ENCODE results near the gene INAFM2.
A peak's percentile ranks its signal among the peaks of the same experiment; 100 is the strongest.

INAFM2 gene

DNA sequence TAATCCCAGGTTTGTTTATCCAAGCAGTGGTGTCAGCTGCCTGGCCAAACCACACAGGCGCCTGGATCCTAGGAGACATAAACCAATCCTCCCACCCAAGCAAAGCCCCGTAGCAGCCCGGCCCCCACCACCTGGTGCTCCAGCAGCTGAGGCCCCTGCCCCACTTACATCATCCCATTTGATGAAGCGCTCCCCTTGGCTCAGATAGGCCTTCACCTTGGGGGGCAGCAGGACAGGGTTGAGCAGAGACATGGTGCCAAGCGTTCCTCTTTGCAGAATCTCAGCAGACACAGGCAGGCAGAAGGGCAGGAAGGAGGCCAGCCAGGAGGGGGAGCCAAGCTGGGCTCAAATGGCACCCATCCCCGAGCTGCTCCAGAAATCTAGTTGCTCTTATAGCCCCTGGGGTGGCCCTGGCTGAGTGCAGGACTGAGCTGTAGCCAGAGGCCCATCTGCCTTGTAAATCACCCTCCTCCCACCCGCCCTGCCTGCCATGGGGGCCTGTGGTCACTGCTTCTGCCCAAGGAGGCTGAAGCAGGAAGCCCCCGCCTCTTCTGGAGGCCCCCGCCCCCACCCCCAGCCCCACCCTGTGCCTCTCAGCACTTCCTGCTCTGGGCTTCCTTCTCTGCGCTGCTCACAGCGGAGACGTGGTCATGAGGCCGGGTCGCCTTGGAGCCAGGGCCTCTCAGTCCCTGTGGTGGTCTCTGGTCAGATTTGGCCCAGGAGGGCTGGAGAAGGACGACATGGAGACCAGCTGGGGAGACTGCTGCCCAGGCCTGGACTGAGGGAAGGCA is 15.9 kb upstream of the INAFM2 start, which contains the start of gene PLCB2:
Gene PLCB2 (minus strand): TSS at position 515 of the 791 bp plus-strand sequence. CDS start 263 bp downstream, at position 252.
- peak; percentile 69 for DNase-seq

- no peak for DNase-seq
Observed at GRCh38 chr15:40309344-40309862, 14.1 kb upstream of the INAFM2 start.

DNA sequence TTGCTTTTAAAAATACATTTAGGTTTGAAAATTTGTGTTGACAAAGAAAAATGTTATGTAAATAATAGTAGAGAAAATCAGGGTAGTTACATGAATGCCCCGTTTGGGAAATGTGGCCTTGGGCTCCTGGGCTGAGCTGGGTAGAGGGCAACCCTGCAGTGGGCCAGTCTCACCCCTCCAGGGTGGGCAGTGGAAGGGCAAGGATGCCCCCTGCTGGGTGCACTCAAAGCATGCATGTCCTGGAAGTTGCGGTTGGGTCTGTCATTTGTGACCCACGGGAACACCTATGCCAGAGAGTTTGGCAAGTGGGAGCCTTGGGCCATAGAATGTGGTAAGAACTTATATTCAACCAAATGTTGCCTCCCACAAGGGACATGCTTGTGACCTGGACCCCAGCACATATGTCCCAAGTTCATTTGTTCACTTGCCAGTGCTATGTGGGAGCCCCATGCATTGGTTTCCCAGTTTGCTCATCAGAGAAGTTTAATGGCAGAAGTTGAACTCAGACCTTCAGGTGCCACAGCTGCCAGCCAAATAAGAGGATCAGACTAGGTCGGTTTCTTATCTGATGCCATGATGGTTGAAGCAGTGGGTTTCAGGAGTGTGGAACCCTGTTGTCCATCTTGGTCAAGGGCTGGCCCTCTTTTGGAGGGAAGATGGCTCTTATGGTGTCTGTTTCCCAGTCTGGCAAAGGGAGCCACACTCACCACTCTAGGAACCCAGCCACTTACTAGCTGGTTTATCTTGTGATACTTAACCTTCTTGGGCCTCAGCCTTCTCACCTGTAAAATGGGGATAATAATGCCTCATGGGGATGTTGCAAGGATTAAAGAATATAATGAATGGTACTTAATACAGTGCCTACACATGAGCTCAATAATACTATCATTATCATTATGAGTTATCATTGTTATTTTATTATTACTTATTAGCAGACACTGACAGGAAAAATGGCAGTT is 13.2 kb upstream of the INAFM2 start:
- peak; percentile 52 for DNase-seq

GRCh38 chr15:40310993-40311392 is 12.5 kb upstream of the INAFM2 start:
- DNase-seq: no peak

DNA sequence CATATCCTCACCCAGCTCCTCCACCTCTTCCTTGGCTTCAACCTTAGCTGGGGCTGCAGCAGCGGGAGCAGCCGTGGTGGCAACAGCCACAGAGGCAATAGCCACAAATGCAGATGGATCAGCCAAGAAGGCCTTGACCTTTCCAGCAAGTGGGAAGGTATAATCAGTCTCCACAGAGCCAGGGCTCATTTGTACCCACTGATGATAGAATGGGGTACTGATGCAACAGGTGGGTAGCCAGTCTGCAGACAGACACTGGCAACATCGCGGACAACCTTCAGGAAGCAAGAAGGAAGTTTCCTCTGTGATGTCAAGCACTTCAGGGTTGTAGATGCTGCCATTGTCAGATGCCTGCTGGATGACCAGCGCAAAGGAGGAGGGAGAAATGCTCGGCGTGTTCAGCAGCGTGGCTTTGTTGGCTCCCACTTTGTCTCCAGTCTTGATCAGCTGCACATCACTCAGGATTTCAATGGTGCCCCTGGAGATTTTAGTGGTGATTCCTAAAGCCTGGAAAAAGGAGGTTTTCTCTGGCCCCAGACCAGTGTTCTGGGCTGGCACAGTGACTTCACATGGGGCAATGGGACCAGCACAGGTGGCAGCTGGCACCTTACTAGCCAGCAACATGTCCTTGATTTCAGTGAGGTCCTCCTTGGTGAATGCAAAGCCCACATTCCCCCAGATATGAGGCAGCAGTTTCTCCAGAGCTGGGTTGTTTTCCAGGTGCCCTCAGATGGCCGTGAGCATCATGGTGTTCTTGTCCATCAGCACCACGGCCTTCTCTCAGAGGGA is 10.9 kb upstream of the INAFM2 start:
- DNase-seq: no peak

DNA sequence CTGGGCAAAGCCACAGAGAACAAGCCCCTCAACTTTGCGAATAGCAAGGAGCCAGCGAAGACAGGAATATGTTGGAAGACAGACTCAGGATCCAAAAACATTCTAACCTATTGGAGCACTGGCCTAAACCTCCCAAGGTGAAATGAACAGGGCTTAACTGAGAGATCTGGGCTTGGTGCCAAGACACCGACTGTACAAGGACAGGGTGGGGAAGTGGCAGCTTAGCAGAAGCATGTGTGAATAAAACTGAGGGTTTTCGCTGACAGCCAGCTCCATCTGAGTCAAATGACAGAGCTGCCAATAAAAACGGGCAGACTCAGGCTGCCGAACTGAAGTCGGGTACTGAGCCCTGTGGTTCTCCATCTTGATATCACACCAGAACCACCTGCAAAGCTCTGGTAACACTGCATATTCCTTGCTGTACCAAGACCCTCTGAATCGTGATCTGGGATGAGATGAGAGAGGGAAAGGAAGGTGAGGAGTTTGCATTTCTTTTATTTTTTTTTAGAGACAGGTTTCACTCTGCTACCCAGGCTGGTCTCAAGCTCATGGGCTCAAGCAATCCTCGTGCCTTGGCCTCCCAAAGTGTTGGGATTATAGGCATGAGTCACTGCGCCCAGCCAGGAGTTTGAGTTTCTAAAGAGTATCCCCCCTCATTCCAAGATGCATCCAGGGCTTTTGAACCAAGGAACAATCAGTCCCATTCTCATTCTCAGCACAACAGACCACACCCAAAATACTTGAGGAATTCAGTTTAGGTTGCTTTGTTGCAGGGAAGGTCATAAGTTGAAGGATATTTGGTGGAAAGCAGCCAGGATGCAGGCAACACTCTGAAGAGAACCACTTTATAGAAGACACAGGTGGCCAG is 9.7 kb upstream of the INAFM2 start:
- DNase-seq: no peak

- DNase-seq: no peak
Observed at GRCh38 chr15:40314723-40315276, 8.7 kb upstream of the INAFM2 start.

DNA sequence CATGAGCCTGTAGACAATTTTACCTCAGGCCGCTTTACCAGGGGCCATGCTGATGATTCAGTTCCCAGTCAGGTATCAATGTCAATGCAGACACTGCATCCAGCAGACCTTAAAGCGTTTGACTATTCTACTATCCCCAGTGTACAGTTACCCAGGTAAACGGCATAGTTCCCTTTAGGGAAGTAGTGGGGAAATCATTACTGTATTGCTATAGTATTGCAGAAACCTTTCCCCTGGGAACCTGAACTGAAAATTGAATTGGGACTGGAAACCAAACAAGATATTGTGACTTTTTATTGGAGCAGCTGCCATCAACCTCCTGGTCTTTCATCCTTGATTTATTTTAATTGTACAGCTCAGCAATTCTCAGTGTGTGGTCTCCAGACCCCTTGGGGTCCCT is 6.6 kb upstream of the INAFM2 start:
- no peak for DNase-seq

DNA sequence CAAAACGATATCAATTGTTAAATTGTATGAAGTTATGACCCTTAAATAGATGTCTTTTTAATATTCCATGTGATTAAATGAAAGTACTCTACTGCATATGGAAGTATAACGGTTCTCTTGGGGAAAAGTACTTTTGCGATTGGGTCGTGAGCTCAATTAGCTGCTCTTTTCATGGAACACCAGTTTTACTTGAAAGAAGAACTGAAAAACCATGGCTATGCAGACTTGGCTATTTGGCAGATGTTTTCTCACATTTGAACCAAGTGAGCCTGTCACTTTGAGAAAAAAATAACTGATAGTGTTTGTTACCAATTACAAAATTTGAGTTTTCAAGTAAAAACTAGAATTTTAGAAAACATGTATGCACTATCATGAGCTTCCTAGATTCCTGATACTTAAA is 5.9 kb upstream of the INAFM2 start:
- no peak for DNase-seq

- no peak for DNase-seq
Observed at GRCh38 chr15:40320409-40320808, 3.1 kb upstream of the INAFM2 start.

DNA sequence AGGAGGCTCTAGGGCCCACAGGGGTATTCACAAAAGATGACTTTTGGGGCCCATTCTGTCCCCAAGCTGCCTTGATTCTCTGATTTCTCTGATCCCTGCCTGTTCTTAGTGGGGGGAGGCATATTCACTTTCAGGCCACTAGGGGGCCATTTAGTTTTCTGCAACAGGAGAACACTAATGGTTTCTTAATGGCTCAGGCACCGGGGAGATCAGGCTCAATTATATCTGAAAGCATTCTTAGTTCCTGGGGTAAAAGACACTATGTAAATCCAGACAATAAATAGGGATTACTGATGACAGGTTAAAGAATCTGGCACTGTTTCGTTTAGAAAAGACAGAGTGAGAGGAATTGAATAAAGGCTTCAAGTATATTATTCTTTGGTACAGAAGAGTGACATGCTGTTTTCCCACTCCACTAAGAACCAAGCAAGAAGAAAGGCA is 2.5 kb upstream of the INAFM2 start:
- peak; percentile 46 for DNase-seq

- no peak for DNase-seq
Observed at GRCh38 chr15:40322531-40323238, 807 bp upstream of the INAFM2 start.

- no peak for DNase-seq
Observed at GRCh38 chr15:40323953-40324937, 753 bp downstream of the INAFM2 start.

DNA sequence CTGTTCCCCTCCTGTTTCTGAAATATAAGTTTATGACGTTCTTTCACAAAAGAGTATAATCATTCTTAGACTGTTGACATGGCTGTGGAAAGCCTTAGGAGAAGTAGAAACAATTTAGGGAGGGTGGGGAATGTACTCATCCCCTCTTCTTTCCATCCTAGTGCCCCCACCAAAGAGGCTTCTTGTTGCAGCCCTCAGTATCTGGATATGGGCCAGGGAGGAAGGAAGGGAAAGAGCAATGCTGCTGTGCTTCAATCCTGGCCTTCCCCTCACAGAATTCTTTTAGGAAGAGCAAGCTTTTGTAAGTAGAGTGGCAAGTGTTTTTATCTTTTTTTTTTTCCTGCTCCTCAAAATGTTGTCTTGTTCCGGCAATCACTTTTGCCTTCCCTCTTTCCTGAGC is 1.7 kb downstream of the INAFM2 start:
- DNase-seq: no peak

- no peak for DNase-seq
Observed at GRCh38 chr15:40325700-40326099, 2.2 kb downstream of the INAFM2 start.

- no peak for DNase-seq
Observed at GRCh38 chr15:40327457-40327856, 4.0 kb downstream of the INAFM2 start.

DNA sequence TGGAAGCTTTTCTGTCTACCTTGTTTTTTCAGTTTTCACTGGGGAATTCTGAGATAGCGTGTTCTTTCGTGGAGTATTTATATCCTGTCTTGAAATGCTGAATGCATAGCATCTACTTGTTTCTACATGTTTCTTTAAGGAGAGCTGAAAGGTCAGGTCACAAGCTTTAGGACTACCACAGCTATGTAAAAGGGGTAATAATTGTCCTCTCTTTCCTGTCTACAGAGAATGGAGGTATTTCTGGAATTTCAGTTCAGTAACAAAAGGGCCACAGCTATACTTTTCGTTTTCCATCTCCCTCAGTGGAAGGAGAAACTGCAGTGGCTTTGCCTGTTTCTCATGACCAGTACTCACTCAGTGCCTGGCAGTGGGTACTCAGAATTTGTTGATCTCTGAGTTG is 4.7 kb downstream of the INAFM2 start:
- DNase-seq: no peak

DNA sequence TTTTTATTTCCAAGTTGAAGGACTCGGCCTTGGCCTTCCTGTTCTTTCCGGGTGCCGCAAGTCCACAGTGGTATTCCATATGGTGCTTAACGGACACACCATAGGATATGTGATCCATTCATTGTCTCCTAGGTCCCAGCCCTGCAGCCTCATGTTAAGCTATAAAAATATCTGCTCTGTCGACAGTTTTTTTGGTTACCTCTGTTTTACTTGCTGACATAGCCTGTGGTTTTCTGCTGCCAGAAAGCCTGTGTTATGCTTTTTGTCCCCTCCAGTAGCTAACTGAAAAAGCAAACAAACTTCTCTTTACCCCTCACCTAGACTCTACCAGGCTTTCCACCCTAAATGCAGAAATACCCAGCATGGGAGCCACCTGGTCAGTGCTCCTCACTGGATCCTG is 5.3 kb downstream of the INAFM2 start:
- DNase-seq: no peak

DNA sequence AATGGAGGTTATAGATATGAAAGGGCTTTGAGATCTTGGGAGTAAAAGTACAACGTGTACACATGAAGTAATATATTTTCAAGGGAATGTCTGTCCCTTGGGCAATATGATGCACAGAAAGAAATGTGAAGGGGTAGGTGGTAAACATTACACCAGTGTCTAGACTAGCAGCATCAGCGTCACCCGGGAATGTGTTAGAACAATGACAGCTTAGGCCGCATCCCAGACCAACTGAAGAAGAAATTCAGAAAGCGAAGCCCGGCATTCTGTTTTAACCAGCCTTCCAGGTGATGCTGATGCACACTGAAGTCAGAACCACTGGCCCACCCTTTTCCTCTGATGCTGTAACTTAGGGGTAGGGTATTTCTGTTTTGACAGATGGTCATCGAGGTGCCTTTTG is 6.3 kb downstream of the INAFM2 start:
- no peak for DNase-seq
